COLO829 (cell line): ENCODE measurements around the gene OR10D3.
A peak's percentile ranks its signal among the peaks of the same experiment; 100 is the strongest.
"Not testable (repeated sequence)": the region's sequence is repeated elsewhere in the genome, so short reads cannot be mapped to it uniquely, and the experiment has no call there.

ENCODE experiments used
- DNase-seq: peaks from one replicate; pipeline ENCODE4 v3.0.0; 2012; ENCODE audit warnings: low spot score

OR10D3 gene

DNA sequence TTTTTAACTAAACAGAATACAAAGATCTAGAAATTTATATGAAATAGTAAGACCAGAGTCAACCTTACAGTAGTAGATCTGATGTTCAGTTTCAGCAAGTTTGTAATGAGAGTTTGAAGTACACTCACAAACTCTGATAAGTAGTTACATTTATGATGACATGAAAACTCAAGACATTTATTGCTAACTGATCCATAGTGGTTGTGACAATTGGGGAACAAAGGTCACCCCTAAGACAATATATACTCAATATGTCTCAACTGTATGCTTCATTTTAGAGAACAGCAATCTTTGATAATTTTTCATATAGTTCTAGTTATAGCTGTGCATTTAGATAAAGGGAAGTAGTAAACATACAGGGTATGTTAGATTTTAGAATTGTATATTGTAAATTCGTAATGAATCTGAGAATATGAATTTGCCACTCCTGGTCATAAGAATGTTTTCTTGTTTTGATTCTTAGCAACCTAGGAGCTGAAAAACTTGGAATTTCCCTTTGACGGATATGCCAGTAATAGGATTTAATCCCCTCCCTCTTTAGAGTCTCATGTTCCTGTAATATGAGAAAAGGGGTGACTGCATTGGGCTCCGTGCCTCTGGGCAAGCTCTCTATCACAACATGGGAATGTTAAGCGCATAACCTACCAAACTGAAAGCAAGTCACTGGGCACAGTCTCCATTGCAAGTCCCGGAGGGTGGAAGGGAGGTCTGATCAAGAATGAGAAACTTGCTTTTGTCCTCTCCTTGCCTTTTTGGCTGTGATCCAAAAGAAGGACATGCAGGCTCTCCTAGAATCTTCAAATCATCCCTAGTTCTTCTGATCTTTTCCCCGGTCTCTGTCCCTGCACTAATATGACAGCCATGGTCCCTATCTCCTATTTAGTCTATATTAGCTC, 11.4 kb downstream of the OR10D3 start:
- DNase-seq: no peak

DNA sequence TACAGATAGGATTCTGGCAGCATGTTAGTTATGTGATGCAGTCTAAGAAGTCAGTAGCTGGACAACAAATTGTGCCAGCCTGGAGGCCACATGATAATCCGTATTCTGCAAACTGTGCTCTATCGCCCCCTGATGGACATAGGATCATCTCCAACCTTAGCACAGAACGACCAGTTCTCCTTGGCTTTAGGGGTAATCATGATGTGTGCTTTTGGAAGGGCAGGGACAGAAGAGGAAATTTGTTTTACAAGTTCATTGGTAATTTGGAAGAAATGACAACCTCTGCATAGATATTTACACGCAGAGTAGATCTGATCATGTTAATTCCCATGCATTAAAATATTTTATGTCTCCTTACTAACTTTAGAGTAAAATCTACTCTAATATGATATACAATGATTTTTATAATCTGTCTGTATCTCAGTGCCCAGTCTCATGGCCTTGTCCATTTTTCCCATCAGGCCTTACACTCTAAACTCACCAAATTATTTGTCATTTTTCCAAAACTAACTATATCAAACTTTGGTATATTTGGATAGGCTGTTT, 12.1 kb downstream of the OR10D3 start:
- DNase-seq: peak; percentile 37

DNA sequence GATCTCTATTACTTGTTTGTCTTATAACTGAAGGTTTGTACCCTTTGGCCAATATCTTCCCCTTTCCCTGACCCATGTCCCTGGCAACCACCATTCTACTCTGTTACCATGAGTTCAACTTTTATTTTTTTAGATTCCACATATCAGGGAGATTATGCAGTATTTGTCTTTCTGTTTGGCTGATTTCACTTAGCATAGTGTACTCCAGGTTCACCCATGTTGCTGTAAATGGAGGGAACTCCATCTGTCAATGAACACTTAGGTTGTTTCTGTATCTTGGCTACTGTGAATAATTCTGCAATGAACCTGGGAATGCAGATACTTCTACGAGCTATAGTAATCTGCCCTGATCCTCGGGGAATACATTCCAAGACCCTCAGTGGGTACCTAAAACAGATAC, 14.9 kb downstream of the OR10D3 start:
- no peak for DNase-seq

DNA sequence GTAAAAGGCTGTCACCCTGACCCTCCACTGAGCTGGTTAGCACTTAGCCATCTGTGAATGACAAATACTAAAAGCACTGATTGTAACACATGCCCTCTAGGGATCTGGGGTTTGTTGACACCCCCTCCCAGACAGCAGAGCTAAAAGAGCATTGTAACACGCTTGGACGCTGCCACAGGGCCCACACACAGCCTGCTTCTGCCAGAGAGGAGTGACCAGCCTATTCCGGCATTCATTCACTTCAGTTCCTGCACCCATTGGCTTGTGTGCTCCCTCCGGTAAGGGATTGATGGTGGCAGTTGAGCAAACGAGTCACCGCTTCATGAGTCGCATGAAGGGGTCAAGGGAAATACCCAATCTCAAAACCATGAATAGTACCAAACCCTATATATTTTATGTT, 15.8 kb downstream of the OR10D3 start:
- no peak for DNase-seq

DNA sequence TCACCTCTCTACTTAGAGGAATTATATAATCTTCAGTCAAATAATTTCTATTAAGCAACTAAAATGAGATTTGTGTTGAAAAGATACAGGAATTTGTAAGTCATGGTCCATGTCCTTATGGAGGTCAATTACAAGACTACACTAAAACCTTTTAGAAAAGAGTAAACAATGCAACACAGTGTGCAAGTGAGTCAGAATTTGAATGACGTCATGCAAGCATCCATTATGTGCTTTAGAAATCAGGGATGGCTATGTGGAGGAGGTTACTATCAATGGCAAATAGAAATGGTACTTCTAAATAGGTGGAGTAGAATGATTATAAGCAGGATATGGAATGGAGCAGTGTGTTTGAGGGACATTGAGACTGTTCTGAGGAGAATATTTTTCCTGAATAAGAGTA, 16.6 kb downstream of the OR10D3 start:
- DNase-seq: peak; percentile 67

DNA sequence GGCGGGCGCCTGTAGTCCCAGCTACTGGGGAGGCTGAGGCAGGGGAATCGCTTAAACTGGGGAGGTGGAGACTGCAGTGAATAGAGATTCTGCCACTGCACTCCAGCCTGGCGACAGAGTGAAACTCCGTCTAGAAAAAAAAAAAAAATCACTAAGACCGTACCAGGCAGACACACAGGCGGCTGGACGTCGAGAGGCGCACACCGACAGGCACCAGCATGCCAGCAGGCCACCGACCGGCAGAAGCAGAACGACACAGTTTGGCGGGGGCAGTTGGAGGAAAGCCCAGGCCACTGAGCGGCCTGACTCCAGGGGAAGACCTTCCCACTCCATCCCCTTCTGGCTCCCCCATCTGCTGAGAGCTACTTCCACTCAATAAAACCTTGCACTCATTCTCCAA, 17.5 kb downstream of the OR10D3 start:
- no peak for DNase-seq

DNA sequence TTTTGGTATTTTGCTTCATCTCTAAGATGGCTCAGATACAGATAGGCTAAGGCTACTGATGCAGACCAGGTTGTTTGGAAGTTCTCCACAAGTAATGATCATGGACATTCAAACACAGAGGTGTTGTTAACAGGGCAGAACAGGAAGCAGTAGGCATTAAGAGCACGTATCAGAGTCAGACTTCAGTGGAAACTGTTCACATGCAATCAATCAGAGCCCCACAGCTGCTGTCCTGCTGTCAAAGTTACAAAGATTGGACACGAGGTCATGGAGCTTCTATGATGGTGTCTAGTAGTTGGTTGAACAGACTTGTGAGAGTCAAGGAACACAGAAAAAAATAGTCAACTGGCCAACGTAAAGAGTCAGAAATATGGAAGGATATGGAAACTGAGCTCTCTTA, 19.8 kb downstream of the OR10D3 start:
- DNase-seq: no peak

DNA sequence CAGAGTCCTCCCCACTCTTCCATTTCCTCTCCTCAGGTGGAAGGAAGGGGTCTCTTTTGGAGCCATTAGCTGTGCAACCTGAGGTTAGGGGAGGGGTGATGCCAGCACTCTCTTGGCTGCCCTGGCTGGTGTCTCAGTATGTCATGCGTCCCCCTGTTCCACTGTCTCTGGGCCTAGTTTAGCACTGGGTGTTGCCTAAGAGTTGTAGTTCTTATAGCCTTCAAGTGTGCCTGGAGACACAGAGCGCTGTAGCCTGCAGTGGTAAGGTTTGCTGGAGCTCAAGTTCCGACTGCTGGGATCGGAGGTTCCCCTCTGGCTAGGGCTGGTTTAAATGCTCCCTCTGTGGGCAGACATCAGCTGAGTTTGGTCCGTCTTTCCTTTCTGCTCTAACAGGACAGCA, 20.9 kb downstream of the OR10D3 start:
- DNase-seq: no peak

DNA sequence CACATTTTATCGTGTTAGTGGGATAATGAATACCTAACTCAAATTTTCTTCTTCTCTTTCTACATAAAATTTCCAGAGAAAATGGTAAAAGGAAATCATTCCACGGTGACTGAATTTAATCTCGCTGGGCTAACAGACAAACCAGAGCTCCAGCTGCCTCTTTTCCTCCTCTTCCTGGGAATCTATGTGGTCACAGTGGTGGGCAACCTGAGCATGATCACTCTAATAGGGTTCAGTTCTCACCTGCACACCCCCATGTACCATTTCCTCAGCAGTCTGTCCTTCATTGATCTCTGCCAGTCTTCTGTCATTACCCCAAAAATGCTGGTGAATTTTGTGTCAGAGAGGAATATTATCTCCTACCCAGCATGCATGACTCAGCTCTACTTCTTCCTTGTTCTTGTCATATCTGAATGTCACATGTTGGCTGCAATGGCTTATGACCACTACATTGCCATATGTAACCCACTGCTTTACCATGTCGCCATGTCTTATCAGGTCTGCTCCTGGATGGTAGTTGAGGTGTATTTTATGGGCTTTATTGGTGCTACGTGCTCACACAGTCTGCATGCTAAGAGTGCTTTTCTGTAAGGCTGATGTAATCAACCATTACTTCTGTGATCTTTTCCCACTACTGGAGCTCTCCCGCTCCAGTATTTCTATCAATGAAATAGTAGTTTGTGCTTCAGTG, 24.1 kb downstream of the OR10D3 start:
- no peak for DNase-seq

DNA sequence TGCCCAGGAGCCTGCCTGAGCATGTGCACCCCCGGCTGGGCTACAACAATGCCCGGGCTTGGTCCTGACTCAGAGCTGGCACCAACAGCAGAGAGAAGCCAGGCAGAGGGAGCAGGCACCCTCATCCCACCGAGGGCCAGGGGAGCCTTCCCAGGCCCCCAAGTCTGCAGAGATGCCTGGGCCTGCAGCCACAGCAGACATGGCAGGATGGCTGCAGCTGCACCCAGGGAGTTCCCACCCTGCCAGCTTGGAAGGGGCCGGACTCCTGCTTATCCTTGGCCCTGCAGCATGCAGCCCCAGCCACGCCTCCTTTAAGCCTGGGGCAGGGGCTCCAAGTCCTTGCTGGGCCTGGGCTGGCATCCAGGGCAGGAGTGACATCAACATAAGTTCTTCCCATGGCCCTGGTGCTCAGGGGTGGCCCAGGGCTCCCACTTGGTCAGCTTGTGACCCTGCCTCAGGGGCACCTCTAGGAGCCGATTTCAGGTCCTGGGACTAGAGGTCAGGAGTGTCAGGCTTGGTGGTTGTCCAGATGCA, 26.7 kb downstream of the OR10D3 start:
- DNase-seq: no peak

DNA sequence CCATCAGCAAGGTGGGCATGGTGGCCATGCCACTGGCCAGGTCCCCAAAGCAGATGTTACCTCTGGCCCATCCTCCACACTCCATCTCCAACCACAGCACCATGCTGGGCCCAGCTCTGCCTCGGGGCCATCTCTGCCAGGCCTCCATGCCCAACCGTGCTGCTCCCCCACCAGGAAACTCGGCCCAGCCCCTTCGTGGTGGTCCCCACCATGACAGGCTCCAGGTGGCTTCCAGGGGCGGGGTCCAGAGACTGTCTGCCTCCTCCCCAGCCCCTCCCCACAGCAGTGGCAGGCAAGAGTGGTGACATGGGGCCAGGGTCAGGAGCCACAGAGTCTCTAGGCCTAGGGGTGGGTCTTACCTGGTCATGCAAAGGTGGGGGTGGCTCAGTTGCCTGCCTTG, 27.3 kb downstream of the OR10D3 start:
- DNase-seq: no peak

DNA sequence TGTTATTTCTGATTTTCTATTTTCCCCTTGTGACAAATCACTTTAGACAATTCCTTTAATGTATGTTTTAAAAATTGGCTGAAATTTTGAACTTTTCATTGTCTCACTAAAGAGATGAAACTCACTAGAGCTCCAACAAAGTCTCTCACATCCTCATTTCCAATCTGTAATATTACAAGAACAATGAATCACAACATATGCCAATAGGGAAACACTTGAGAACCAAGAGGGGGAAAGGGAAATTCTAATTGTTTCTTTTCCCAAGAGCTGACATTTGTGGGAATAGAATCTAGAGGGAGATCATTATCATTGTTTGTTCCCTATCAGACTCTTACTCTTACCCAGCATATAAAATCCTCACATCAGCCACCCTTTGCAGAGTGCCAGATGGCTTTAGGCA, 28.2 kb downstream of the OR10D3 start:
- DNase-seq: no peak

DNA sequence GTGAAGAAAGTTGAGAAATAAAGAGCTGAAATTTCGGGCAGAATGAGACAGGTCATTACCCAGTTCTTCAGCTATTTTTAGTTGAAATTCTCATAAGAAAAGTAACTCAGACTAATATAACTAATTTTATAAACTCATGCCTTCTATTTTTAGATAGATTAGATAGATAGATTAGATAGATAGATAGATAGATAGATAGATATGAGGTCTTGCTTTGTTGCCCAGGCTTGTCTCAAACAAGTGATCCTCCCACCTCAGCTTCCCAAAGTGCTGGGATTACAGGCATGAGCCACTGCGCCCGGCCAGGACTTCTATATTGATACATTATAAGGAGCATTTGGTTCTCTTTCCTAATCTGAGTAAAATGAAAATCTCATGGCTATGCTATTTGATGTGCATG, 30.9 kb downstream of the OR10D3 start:
- DNase-seq: no peak

DNA sequence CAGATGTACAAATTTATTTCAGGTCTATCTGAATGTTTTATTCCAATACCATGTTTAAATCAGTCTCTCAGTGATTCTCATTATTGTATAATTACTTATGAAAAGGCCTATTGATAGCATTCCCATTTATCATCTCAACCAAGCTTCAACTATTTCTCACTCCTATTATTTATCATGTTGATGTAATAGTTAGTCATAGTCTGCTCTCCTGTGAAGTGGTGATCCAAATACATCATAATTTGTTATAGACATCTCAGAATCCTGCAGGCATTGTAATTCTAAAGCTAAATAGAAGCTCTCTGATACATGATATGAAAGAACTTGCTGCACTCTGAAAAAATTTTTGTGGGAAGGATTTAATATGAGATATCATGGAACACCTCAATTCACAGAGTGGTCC, 36.0 kb downstream of the OR10D3 start:
- peak; percentile 21 for DNase-seq

DNA sequence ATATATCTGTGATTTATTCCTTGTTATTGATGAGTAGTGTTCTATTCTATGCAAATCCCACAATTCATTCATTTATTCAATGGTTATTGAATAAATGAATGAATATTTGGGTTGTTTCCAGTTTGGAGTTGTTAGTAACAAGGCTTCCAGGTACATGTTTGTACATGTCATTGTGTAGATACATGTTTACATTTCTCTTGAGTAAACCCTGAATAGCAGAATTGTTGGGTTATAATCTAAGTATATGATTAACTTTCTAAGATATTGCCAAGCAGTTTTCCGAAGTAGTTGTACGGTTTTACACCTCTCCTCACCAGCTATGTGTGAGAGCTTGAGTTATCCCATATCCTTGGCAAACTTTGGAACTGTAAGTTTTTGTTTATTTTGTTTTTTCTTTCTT, 39.3 kb downstream of the OR10D3 start:
- no peak for DNase-seq

DNA sequence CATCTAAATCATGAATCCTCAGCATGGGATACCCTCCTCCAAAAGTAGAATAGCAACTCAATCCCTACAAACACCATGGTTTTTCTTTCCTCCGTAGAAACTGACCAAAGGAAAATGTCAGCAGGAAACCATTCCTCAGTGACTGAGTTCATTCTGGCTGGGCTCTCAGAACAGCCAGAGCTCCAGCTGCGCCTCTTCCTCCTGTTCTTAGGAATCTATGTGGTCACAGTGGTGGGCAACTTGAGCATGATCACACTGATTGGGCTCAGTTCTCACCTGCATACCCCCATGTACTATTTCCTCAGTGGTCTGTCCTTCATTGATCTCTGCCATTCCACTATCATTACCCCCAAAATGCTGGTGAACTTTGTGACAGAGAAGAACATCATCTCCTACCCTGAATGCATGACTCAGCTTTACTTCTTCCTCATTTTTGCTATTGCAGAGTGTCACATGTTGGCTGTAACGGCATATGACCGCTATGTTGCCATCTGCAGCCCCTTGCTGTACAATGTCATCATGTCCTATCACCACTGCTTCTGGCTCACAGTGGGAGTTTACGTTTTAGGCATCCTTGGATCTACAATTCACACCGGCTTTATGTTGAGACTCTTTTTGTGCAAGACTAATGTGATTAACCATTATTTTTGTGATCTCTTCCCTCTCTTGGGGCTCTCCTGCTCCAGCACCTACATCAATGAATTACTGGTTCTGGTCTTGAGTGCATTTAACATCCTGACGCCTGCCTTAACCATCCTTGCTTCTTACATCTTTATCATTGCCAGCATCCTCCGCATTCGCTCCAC, 41.7 kb downstream of the OR10D3 start:
- not testable (repeated sequence) for DNase-seq

DNA sequence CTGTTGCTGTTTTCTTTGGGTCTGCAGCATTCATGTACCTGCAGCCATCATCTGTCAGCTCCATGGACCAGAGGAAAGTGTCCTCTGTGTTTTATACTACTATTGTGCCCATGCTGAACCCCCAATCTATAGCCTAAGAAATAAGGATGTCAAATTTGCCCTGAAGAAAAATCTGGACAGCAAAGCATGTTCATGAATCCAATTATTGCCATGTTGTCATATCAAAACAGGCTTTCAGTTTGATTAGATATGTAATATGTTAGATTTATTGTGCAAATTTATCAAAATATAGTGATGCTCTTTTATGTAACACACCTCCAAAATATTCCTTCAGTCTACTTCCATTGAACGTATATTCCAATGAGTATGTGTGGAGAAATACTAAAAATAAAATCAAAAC, 42.3 kb downstream of the OR10D3 start:
- no peak for DNase-seq

DNA sequence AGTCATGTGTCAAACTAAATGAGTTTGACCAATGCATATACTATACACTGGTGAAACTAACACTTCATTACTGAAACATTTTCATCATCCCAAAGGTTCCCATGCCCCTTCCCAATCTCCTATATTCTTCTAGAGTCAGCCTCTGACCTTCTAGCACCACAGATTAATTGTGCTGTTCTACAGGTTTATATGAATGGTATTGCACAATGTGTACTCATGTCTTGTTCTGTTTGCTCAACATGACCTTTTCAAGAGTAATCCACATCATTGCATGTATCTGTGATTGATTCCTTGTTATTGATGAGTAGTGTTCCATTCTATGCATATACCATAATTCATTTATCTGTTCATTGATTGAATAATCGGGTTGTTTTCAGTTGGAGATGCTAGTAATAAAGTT, 50.2 kb downstream of the OR10D3 start:
- DNase-seq: no peak
